Mammary epithelial cell (primary cell): Measurements from ENCODE around the gene RABGGTB.

Source experiments
- EZH2 ChIP-seq: IDR thresholded peaks from 2 replicates; pipeline ENCODE4 v1.6.1; 2012; ENCODE audit warnings: low read length, inconsistent platforms, borderline replicate concordance
- TF ChIP-seq, protein P1 (sequence below), 2 donors: IDR thresholded peaks in 1 of 2; conservative IDR thresholded peaks in 1 of 2; 2 replicates each; pipeline ENCODE4 v1.5.1; 2011 to 2012; ENCODE audit warnings: inconsistent platforms in 2 of 2, low read length in 2 of 2, mild to moderate bottlenecking in 2 of 2, control low read depth in 1 of 2, low read depth in 1 of 2; ENCODE audit not compliant: insufficient read depth in 1 of 2; ENCODE audit errors: extremely low read depth in 1 of 2

DNA sequence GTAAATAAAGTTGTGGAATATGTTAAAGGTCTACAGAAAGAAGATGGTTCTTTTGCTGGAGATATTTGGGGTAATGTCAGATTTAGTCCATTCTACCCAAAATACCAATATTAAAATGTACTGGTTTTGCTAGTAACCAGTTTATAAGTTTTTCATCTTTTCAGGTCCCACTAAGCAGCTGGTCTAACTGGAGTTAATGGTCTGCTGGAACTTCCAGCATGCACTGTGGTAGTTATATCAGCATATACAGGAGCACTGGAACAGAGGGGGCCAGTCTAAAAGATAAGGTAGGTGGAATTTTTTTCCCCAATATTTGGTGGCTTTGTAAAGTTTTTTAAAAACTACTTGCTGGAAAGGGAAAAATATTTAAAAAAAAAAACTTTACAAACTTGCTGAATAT is 3.9 kb downstream of the RABGGTB start:
- no peak for TF ChIP-seq EZH2
- TF ChIP-seq, protein P1, sequence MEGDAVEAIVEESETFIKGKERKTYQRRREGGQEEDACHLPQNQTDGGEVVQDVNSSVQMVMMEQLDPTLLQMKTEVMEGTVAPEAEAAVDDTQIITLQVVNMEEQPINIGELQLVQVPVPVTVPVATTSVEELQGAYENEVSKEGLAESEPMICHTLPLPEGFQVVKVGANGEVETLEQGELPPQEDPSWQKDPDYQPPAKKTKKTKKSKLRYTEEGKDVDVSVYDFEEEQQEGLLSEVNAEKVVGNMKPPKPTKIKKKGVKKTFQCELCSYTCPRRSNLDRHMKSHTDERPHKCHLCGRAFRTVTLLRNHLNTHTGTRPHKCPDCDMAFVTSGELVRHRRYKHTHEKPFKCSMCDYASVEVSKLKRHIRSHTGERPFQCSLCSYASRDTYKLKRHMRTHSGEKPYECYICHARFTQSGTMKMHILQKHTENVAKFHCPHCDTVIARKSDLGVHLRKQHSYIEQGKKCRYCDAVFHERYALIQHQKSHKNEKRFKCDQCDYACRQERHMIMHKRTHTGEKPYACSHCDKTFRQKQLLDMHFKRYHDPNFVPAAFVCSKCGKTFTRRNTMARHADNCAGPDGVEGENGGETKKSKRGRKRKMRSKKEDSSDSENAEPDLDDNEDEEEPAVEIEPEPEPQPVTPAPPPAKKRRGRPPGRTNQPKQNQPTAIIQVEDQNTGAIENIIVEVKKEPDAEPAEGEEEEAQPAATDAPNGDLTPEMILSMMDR (conservative IDR thresholded peaks at IDR 0.05 in 1 of 2, IDR thresholded peaks at IDR 0.05 in 1 of 2; ENCODE audit: extremely low read depth in 1 of 2, insufficient read depth in 1 of 2, low read depth in 1 of 2, low read length in 2 of 2): no peak
